Measurements from ENCODE around the gene CELF2. TPM values are rescaled to one million over a fixed set of nuclear protein-coding genes. Genes with fewer than 3 reads are reported as not detected.

CELF2 gene
- total and polyA plus RNA-seq, 8 donors: 58.0 to 107 (median 65.9) TPM

GRCh38 chr10:11282156-11282555, 264.5 kb downstream of the CELF2 start:
- TF ChIP-seq, protein P1, sequence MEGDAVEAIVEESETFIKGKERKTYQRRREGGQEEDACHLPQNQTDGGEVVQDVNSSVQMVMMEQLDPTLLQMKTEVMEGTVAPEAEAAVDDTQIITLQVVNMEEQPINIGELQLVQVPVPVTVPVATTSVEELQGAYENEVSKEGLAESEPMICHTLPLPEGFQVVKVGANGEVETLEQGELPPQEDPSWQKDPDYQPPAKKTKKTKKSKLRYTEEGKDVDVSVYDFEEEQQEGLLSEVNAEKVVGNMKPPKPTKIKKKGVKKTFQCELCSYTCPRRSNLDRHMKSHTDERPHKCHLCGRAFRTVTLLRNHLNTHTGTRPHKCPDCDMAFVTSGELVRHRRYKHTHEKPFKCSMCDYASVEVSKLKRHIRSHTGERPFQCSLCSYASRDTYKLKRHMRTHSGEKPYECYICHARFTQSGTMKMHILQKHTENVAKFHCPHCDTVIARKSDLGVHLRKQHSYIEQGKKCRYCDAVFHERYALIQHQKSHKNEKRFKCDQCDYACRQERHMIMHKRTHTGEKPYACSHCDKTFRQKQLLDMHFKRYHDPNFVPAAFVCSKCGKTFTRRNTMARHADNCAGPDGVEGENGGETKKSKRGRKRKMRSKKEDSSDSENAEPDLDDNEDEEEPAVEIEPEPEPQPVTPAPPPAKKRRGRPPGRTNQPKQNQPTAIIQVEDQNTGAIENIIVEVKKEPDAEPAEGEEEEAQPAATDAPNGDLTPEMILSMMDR (IDR thresholded peaks at IDR 0.05): no peak
- intact Hi-C loops (cut with DNase I): no loop called here
- peak; percentile 18 for ATAC-seq

GRCh38 chr10:11282661-11283060, 265.0 kb downstream of the CELF2 start:
- intact Hi-C loops (cut with DNase I): no loop called here
- peaks cover 0 to 60% of the 10 kb centered on the region in 2 donors for H3K36me3 ChIP-seq
- H3K4me3 ChIP-seq: no peak overlapping the region
- H3K27me3 ChIP-seq: no peaks in the 10 kb centered on the region
- ATAC-seq (no peak), DNase-seq (no peak)
- H3K27ac ChIP-seq: no peak overlapping the region
- H3K9me3 ChIP-seq: no peaks in the 10 kb centered on the region
- peaks cover 0 to 19% of the 10 kb centered on the region in 2 donors for H3K4me1 ChIP-seq
- TF ChIP-seq, protein P1 (IDR thresholded peaks at IDR 0.05): no peak

More at GRCh38 chr10:11282156-11282555, 264.5 kb downstream of the CELF2 start:
- Histone ChIP-seq H3K27me3 (no peaks in the 10 kb centered on the region), H3K4me1 (peaks cover 0 to 19% of the 10 kb centered on the region in 2 donors), H3K36me3 (peaks cover 0 to 62% of the 10 kb centered on the region in 2 donors), H3K9me3 (no peaks in the 10 kb centered on the region), H3K4me3 (no peak overlapping the region), H3K27ac (peak overlapping the region in 1 of 2 donors; percentile 23)
- no peak for DNase-seq

- H3K27me3 ChIP-seq: no peaks in the 10 kb centered on the region
- intact Hi-C loops (cut with DNase I): no loop called here
- H3K27ac ChIP-seq: no peak overlapping the region
- TF ChIP-seq, protein P1 (IDR thresholded peaks at IDR 0.05): no peak
- DNase-seq: no peak
- no peaks in the 10 kb centered on the region for H3K9me3 ChIP-seq
- no peak overlapping the region for H3K4me3 ChIP-seq
- ATAC-seq: no peak
- H3K36me3 ChIP-seq: peaks cover 0 to 60% of the 10 kb centered on the region in 2 donors
- peaks cover 0 to 19% of the 10 kb centered on the region in 2 donors for H3K4me1 ChIP-seq
Measured at GRCh38 chr10:11284291-11285085, 266.8 kb downstream of the CELF2 start.

DNA sequence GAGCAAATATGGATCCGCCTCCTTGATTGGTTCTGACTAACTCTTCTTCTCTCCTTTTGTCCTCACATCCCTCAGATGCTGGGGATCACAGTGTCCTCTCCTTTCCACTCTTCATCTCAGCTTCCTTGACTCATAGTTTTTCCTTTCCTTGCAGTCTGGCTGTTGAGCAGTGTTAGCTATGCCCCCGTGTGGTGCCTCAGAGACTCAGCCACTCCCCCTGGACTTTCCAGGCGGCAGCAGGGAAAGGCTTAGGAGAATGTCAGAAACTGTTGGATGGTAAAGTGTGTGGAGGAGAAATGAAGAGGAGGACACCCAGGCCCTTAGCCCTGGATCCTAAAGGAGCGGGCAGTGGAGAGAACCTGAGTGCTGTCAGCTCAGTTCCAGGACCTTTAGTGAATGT, 267.5 kb downstream of the CELF2 start:
- TF ChIP-seq, protein P1 (IDR thresholded peaks at IDR 0.05): no peak
- intact Hi-C loops (cut with DNase I): no loop called here
- H3K27ac ChIP-seq: no peak overlapping the region
- H3K27me3 ChIP-seq: no peaks in the 10 kb centered on the region
- no peak for ATAC-seq
- H3K4me3 ChIP-seq: no peak overlapping the region
- peaks cover 0 to 19% of the 10 kb centered on the region in 2 donors for H3K4me1 ChIP-seq
- DNase-seq: no peak
- H3K36me3 ChIP-seq: peaks cover 0 to 60% of the 10 kb centered on the region in 2 donors
- no peaks in the 10 kb centered on the region for H3K9me3 ChIP-seq

DNA sequence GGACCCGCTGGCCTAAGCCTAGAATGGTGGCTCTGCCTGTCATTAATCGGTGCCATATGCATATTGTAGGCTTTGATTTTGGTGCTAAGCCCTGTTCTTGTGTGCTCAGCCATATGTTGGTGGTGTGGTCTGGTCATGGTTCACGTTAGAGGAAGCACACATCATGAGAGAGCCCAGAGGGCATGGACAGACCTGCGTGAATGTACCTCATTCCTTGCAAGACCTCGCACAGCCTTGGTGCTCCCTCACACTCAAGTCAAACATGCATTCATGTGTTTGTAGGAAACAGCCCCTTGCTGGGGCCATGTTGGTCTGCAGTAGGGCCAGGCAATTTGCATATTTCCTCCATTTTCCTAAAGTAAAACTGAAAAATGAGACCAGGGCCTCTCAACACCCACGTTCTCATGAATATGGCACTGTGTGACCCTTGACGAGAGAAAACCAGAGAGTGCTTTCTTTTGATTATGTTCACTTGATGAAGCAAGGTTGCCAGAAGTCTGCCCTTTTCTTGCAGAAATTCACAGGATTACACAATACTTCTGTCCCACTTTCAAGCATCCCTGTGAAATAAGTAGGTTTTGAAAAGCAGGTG, 268.7 kb downstream of the CELF2 start:
- Histone ChIP-seq H3K36me3 (peaks cover 0 to 60% of the 10 kb centered on the region in 2 donors), H3K9me3 (no peaks in the 10 kb centered on the region), H3K4me1 (peaks cover 0 to 18% of the 10 kb centered on the region in 2 donors), H3K27me3 (no peaks in the 10 kb centered on the region), H3K27ac (peak overlapping the region in 1 of 2 donors; percentile 63), H3K4me3 (no peak overlapping the region)
- peak; percentile 18 for ATAC-seq
- TF ChIP-seq, protein P1 (IDR thresholded peaks at IDR 0.05): no peak
- DNase-seq: no peak
- intact Hi-C loops (cut with DNase I): no loop called here

All from left lung (tissue), 10 donors.